A549 (cell line): ENCODE measurements around the gene NIN.

Experiments
- CTCF ChIP-seq: fragments of >200 bp; sonication (Bioruptor Twin); formaldehyde crosslinking; IDR thresholded peaks from 3 replicates; pipeline ENCODE4 v1.5.1; 2016
- MYC ChIP-seq: IDR thresholded peaks from 2 replicates; pipeline ENCODE4 v1.6.1; 2012; ENCODE audit warnings: mild to moderate bottlenecking, inconsistent platforms, low read length, improper control_type of control experiment, borderline replicate concordance
- RAD21 ChIP-seq, 2 experiments: fragments of >200 bp in 1 of 2; sonication (Bioruptor Twin) in 1 of 2; formaldehyde crosslinking in 1 of 2; IDR thresholded peaks in 1 of 2; conservative IDR thresholded peaks in 1 of 2; 2 replicates in 1 of 2; 3 replicates in 1 of 2; pipeline ENCODE4 v1.6.1; 2012 to 2018; ENCODE audit warnings: inconsistent platforms in 1 of 2
- SREBF2 ChIP-seq: fragments of 450-650 bp; IDR thresholded peaks from 2 replicates; pipeline ENCODE4 v1.6.1; 2014; ENCODE audit warnings: mild to moderate bottlenecking, moderate library complexity

- TF ChIP-seq CTCF, result no peak
- TF ChIP-seq MYC, result no peak
- TF ChIP-seq SREBF2, result no peak
- TF ChIP-seq RAD21 (conservative IDR thresholded peaks at IDR 0.05 in 1 of 2, IDR thresholded peaks at IDR 0.05 in 1 of 2), result no peak
Measured at GRCh38 chr14:50759800-50760543, 71.0 kb downstream of the NIN start.
